ENCODE results near the gene RPA1.

The RPA1 gene

DNA sequence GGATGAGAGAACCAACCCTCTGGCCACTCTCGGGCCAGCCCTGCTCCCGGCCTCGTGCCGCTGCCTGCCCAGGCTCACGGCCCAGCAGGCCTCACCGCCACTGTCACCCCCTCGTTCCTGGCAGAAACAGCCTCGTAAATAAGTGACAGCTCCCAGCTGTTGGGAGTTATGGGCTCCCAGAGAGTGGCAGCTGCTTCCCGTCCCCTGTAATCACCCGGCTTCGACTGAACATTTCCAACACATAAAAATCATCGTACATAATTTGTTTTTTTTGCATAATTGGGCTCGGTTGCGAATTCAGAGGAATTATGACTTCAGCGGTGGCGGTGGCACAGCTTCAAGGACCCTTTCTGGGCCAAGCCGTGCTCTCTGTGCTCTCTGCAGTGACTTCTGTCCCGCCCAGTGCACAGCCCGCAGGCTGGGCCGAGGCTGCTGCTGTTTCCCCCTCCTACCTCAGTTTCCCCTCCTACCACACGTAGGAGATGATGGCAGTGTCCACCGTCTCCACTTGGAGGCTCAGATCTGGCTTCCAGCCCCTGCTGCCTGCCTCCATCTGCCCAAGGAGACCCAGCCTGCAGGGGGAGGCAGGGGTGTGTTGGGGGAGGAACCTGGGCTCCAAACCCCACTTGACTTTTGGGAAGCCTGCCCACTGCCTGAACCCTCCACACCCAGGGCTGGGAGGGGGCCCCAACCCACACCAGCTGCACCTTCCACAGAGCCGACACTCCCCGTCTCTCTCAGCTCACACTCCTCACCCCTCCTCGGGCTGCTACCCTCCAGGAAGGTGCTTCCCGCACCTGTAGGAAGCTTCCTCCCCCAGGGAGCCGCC is 110.4 kb downstream of the RPA1 start:
- Histone ChIP-seq H3K36me3 (replicated peaks; ENCODE audit: insufficient read depth, low read length) (no peaks in the 10 kb centered on the region), H4K20me1 (ENCODE audit: insufficient read depth, low read length) (no peaks in the 10 kb centered on the region), H3K27ac (ENCODE audit: low read length) (no peak overlapping the region), H3K9ac (ENCODE audit: low read length) (no peak overlapping the region), H3F3A (ENCODE audit: insufficient read depth, low read length) (no peaks in the 10 kb centered on the region), H3K4me1 (ENCODE audit: low read length) (no peaks in the 10 kb centered on the region), H3K9me3 (replicated peaks; ENCODE audit: insufficient read depth, low read length) (no peaks in the 10 kb centered on the region), H3K4me3 (ENCODE audit: low read length) (no peak overlapping the region), H2AFZ (ENCODE audit: low read length) (no peak overlapping the region), H3K27me3 (replicated peaks; ENCODE audit: insufficient read depth, low read length) (peaks cover 88% of the 10 kb centered on the region), H3K79me2 (ENCODE audit: low read length) (no peaks in the 10 kb centered on the region), H3K4me2 (ENCODE audit: low read depth, low read length) (no peak overlapping the region), H3K9me2 (replicated peaks; ENCODE audit: insufficient read depth, low read length) (no peaks in the 10 kb centered on the region)
- TF ChIP-seq EZH2 (optimal IDR thresholded peaks at IDR 0.05; ENCODE audit: low read depth, low read length) (no peak), EZH2phosphoT487 (IDR thresholded peaks at IDR 0.05; ENCODE audit: low read length) (no peak)
- TF ChIP-seq, protein P1, sequence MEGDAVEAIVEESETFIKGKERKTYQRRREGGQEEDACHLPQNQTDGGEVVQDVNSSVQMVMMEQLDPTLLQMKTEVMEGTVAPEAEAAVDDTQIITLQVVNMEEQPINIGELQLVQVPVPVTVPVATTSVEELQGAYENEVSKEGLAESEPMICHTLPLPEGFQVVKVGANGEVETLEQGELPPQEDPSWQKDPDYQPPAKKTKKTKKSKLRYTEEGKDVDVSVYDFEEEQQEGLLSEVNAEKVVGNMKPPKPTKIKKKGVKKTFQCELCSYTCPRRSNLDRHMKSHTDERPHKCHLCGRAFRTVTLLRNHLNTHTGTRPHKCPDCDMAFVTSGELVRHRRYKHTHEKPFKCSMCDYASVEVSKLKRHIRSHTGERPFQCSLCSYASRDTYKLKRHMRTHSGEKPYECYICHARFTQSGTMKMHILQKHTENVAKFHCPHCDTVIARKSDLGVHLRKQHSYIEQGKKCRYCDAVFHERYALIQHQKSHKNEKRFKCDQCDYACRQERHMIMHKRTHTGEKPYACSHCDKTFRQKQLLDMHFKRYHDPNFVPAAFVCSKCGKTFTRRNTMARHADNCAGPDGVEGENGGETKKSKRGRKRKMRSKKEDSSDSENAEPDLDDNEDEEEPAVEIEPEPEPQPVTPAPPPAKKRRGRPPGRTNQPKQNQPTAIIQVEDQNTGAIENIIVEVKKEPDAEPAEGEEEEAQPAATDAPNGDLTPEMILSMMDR (IDR thresholded peaks at IDR 0.05; ENCODE audit: low read length): no peak
- DNase-seq: no peak

DNA sequence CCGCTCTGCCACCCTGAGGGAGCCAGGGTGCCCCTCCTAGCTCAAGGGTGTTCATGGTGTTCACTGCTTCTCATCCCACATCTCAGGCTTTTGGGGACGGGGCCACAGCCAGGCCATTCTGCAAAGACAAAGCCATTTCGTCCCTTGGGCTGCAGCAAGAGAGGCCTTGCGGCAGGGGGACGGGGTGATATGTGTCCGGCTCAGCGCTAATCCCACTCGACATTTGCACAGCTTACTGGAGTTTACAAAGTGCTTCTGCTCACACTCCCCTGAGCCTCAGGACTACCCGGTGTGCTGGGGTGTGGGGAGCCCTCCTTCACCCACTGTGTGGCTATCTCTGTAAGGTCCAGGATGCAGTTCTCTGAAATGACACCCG is 111.0 kb downstream of the RPA1 start:
- H3K9me3 ChIP-seq (replicated peaks; ENCODE audit: insufficient read depth, low read length): no peaks in the 10 kb centered on the region
- no peak overlapping the region for H3K4me2 ChIP-seq (ENCODE audit: low read depth, low read length)
- no peaks in the 10 kb centered on the region for H3F3A ChIP-seq (ENCODE audit: insufficient read depth, low read length)
- no peak overlapping the region for H3K27ac ChIP-seq (ENCODE audit: low read length)
- H3K27me3 ChIP-seq (replicated peaks; ENCODE audit: insufficient read depth, low read length): peaks cover 87% of the 10 kb centered on the region
- TF ChIP-seq, protein P1 (IDR thresholded peaks at IDR 0.05; ENCODE audit: low read length): no peak
- no peak for TF ChIP-seq EZH2phosphoT487 (IDR thresholded peaks at IDR 0.05; ENCODE audit: low read length)
- no peak overlapping the region for H3K9ac ChIP-seq (ENCODE audit: low read length)
- no peak overlapping the region for H3K4me3 ChIP-seq (ENCODE audit: low read length)
- no peaks in the 10 kb centered on the region for H3K9me2 ChIP-seq (replicated peaks; ENCODE audit: insufficient read depth, low read length)
- H2AFZ ChIP-seq (ENCODE audit: low read length): no peak overlapping the region
- H3K36me3 ChIP-seq (replicated peaks; ENCODE audit: insufficient read depth, low read length): no peaks in the 10 kb centered on the region
- no peak for DNase-seq
- no peaks in the 10 kb centered on the region for H3K4me1 ChIP-seq (ENCODE audit: low read length)
- H3K79me2 ChIP-seq (ENCODE audit: low read length): no peaks in the 10 kb centered on the region
- H4K20me1 ChIP-seq (ENCODE audit: insufficient read depth, low read length): no peaks in the 10 kb centered on the region

DNA sequence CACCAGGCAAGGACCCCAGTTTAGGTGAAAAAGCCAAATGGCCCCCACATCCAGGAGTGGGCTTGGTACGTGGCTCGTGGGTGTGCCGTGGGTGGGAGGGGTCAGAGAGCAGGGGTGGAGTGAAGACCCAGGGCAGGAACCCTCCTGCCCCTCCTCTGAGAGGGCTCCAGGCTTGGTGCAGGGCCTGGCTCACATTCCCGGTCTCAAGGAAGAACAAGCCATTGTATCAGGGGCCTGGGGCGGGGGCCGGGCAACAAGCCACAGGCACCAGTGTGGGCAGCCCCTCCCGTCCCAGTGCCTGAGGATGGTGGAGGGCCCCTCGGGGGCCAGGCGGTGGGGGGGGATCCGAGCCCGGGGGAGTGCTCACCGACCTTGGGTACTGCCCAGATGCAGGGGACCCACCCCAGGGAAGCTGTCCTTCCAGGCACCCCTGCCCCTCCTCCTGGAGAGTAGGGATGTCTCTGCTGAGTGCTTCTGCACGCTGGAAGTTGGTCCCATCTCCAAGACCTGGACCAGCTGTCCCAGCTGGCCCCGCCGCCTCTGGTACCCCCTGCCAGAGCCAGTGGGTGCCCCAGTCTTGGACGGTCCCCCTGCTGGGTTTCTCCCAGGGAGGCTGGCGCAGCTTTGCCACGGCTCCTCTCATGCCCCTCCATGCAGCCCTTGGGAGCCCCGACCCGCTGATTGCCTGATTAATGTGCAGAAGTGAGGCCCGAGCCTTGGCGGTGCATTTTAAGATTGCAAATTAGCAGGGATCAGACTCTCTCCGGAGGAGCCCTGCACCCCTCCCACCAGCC is 111.7 kb downstream of the RPA1 start:
- no peak overlapping the region for H3K9ac ChIP-seq (ENCODE audit: low read length)
- no peaks in the 10 kb centered on the region for H3K4me1 ChIP-seq (ENCODE audit: low read length)
- TF ChIP-seq, protein P1 (IDR thresholded peaks at IDR 0.05; ENCODE audit: low read length): no peak
- TF ChIP-seq EZH2phosphoT487 (IDR thresholded peaks at IDR 0.05; ENCODE audit: low read length) (no peak), EZH2 (optimal IDR thresholded peaks at IDR 0.05; ENCODE audit: low read depth, low read length) (no peak)
- no peak overlapping the region for H3K4me2 ChIP-seq (ENCODE audit: low read depth, low read length)
- no peaks in the 10 kb centered on the region for H3F3A ChIP-seq (ENCODE audit: insufficient read depth, low read length)
- H3K36me3 ChIP-seq (replicated peaks; ENCODE audit: insufficient read depth, low read length): no peaks in the 10 kb centered on the region
- no peaks in the 10 kb centered on the region for H3K9me3 ChIP-seq (replicated peaks; ENCODE audit: insufficient read depth, low read length)
- no peak overlapping the region for H3K4me3 ChIP-seq (ENCODE audit: low read length)
- DNase-seq: no peak
- no peaks in the 10 kb centered on the region for H3K79me2 ChIP-seq (ENCODE audit: low read length)
- no peak overlapping the region for H2AFZ ChIP-seq (ENCODE audit: low read length)
- no peaks in the 10 kb centered on the region for H4K20me1 ChIP-seq (ENCODE audit: insufficient read depth, low read length)
- H3K9me2 ChIP-seq (replicated peaks; ENCODE audit: insufficient read depth, low read length): no peaks in the 10 kb centered on the region
- peaks cover 87% of the 10 kb centered on the region for H3K27me3 ChIP-seq (replicated peaks; ENCODE audit: insufficient read depth, low read length)
- no peak overlapping the region for H3K27ac ChIP-seq (ENCODE audit: low read length)

All from MM.1S (cell line).